ENCODE data around the gene EML5. TPM values are rescaled to one million over a fixed set of nuclear protein-coding genes. Genes with fewer than 3 reads are reported as not detected.

Gene EML5
- total RNA-seq, 1 experiment from 2014 or later, result 0.32 TPM

- ChIA-PET POLR2A (ENCODE audit: low non-redundant PET) (no interaction called here), CTCF (no interaction called here)
- no peak for DNase-seq (ENCODE audit: low spot score)
- Histone ChIP-seq H3K4me1 (ENCODE audit: insufficient read depth, low read length, poor library complexity, severe bottlenecking) (no peaks in the 10 kb centered on the region), H3K36me3 (ENCODE audit: insufficient read depth, low read length, poor library complexity, severe bottlenecking) (no peaks in the 10 kb centered on the region), H3K27ac (ENCODE audit: low read depth, low read length, poor library complexity, severe bottlenecking) (no peak overlapping the region), H3K9me3 (ENCODE audit: low read depth, low read length, poor library complexity, severe bottlenecking) (no peaks in the 10 kb centered on the region), H3K27me3 (replicated peaks; ENCODE audit: insufficient read depth, low read depth, low read length, poor library complexity) (peaks cover 25% of the 10 kb centered on the region), H3K4me3 (ENCODE audit: low read depth, low read length, poor library complexity, severe bottlenecking) (no peak overlapping the region)
- BruUV-seq (replicated peaks), result no TSS peak
- intact Hi-C loops (cut with micrococcal nuclease; ENCODE audit: unreplicated experiment), result no loop called here
- TF ChIP-seq EZH2 (IDR thresholded peaks at IDR 0.05; ENCODE audit: borderline replicate concordance, low read depth, low read length, poor library complexity, severe bottlenecking) (no peak), CTCF (conservative IDR thresholded peaks at IDR 0.05; ENCODE audit: low read depth, low read length) (no peak)
Measured at GRCh38 chr14:88815980-88816379, 23.2 kb upstream of the EML5 start.

- H3K4me3 ChIP-seq (ENCODE audit: low read depth, low read length, poor library complexity, severe bottlenecking), result no peak overlapping the region
- DNase-seq (ENCODE audit: low spot score), result no peak
- H3K27me3 ChIP-seq (replicated peaks; ENCODE audit: insufficient read depth, low read depth, low read length, poor library complexity), result peaks cover 7% of the 10 kb centered on the region
- H3K27ac ChIP-seq (ENCODE audit: low read depth, low read length, poor library complexity, severe bottlenecking), result no peak overlapping the region
- no TSS peak for BruUV-seq (replicated peaks)
- intact Hi-C loops (cut with micrococcal nuclease; ENCODE audit: unreplicated experiment), result no loop called here
- TF ChIP-seq EZH2 (IDR thresholded peaks at IDR 0.05; ENCODE audit: borderline replicate concordance, low read depth, low read length, poor library complexity, severe bottlenecking), result no peak
- TF ChIP-seq CTCF (conservative IDR thresholded peaks at IDR 0.05; ENCODE audit: low read depth, low read length), result no peak
- no peaks in the 10 kb centered on the region for H3K36me3 ChIP-seq (ENCODE audit: insufficient read depth, low read length, poor library complexity, severe bottlenecking)
- H3K9me3 ChIP-seq (ENCODE audit: low read depth, low read length, poor library complexity, severe bottlenecking), result no peaks in the 10 kb centered on the region
- no peaks in the 10 kb centered on the region for H3K4me1 ChIP-seq (ENCODE audit: insufficient read depth, low read length, poor library complexity, severe bottlenecking)
- CTCF ChIA-PET, result no interaction called here
- POLR2A ChIA-PET (ENCODE audit: low non-redundant PET), result no interaction called here
Measured at GRCh38 chr14:88808359-88808758, 15.6 kb upstream of the EML5 start.

- no peaks in the 10 kb centered on the region for H3K4me1 ChIP-seq (ENCODE audit: insufficient read depth, low read length, poor library complexity, severe bottlenecking)
- H3K9me3 ChIP-seq (ENCODE audit: low read depth, low read length, poor library complexity, severe bottlenecking), result no peaks in the 10 kb centered on the region
- no TSS peak for BruUV-seq (replicated peaks)
- no peak for DNase-seq (ENCODE audit: low spot score)
- TF ChIP-seq CTCF (conservative IDR thresholded peaks at IDR 0.05; ENCODE audit: low read depth, low read length) (no peak), EZH2 (IDR thresholded peaks at IDR 0.05; ENCODE audit: borderline replicate concordance, low read depth, low read length, poor library complexity, severe bottlenecking) (no peak)
- intact Hi-C loops (cut with micrococcal nuclease; ENCODE audit: unreplicated experiment), result no loop called here
- ChIA-PET CTCF (no interaction called here), POLR2A (ENCODE audit: low non-redundant PET) (no interaction called here)
- no peaks in the 10 kb centered on the region for H3K36me3 ChIP-seq (ENCODE audit: insufficient read depth, low read length, poor library complexity, severe bottlenecking)
- H3K4me3 ChIP-seq (ENCODE audit: low read depth, low read length, poor library complexity, severe bottlenecking), result no peak overlapping the region
- H3K27ac ChIP-seq (ENCODE audit: low read depth, low read length, poor library complexity, severe bottlenecking), result no peak overlapping the region
- no peaks in the 10 kb centered on the region for H3K27me3 ChIP-seq (replicated peaks; ENCODE audit: insufficient read depth, low read depth, low read length, poor library complexity)
Measured at GRCh38 chr14:88804477-88804876, 11.7 kb upstream of the EML5 start.
